Hepatocyte (in vitro differentiated cells): ENCODE results near the gene PKIB.

ENCODE experiments used
- CTCF ChIP-seq: fragments of 200-600 bp; sonication (generic); IDR thresholded peaks from 2 replicates; pipeline ENCODE4 v1.5.1; 2016; ENCODE audit warnings: antibody characterized with exemption, mild to moderate bottlenecking; ENCODE audit not compliant: poor library complexity
- EZH2 ChIP-seq: fragments of 200-600 bp; sonication (generic); IDR thresholded peaks from 2 replicates; pipeline ENCODE4 v1.6.1; 2016; ENCODE audit warnings: antibody characterized with exemption, mild to moderate bottlenecking, borderline replicate concordance

- TF ChIP-seq CTCF (no peak), EZH2 (no peak)
Measured at GRCh38 chr6:122760330-122760729, 150.1 kb downstream of the PKIB start.
